ENCODE measurements around the gene HOXA5.

Gene HOXA5

GRCh38 chr7:27108390-27109127 is 34.9 kb downstream of the HOXA5 start:
- H3K4me1 ChIP-seq (ENCODE audit: control insufficient read depth, insufficient read depth, low read length), result peaks cover 3% of the 10 kb centered on the region
- H3K36me3 ChIP-seq (ENCODE audit: control insufficient read depth in 2 of 2, insufficient read depth in 1 of 2, low read length in 2 of 2), result peaks cover 11 to 25% of the 10 kb centered on the region in 2 experiments
- ChIA-PET POLR2A (interaction anchor here (0.6 to 3.2 kb wide), 4 partner anchors 11 to 418 kb away, joined by 3 to 31 read pairs (median 4); partner anchors contain the start of gene HOXA1), CTCF (interaction anchor here (1.8 kb wide), 1 partner anchor 35 kb away, joined by 5 read pairs; the partner anchor contains the start of gene HOXA5)
- TF ChIP-seq ZNF394 (tag by site-specific recombination; IDR thresholded peaks at IDR 0.05; ENCODE audit: borderline replicate concordance), result no peak
- H3K9me3 ChIP-seq (ENCODE audit: control insufficient read depth, insufficient read depth, low read depth, low read length), result no peaks in the 10 kb centered on the region
- no peak overlapping the region for H3K4me3 ChIP-seq (ENCODE audit: low read depth, low read length)
- no peak overlapping the region for H3K27ac ChIP-seq (ENCODE audit: extremely low read depth, low read depth, low read length)

- Histone ChIP-seq H3K9me3 (ENCODE audit: control insufficient read depth, insufficient read depth, low read depth, low read length) (no peaks in the 10 kb centered on the region), H3K4me1 (ENCODE audit: control insufficient read depth, insufficient read depth, low read length) (peaks cover 3% of the 10 kb centered on the region), H3K27ac (ENCODE audit: extremely low read depth, low read depth, low read length) (no peak overlapping the region), H3K4me3 (ENCODE audit: low read depth, low read length) (no peak overlapping the region), H3K36me3 (ENCODE audit: control insufficient read depth in 2 of 2, insufficient read depth in 1 of 2, low read length in 2 of 2) (peaks cover 11 to 25% of the 10 kb centered on the region in 2 experiments)
- ChIA-PET CTCF (interaction anchor here (1.8 kb wide), 1 partner anchor 36 kb away, joined by 5 read pairs; the partner anchor contains the start of gene HOXA5), POLR2A (interaction anchor here (0.6 to 0.8 kb wide), 2 partner anchors 11 to 418 kb away, joined by 3 to 4 read pairs; no protein-coding TSS in a partner anchor)
- TF ChIP-seq GLIS2 (tag by site-specific recombination; IDR thresholded peaks at IDR 0.05) (0 out of 2 replicates have a peak, but pooled peaks have one; percentile 30), ZBTB44 (tag by site-specific recombination; IDR thresholded peaks at IDR 0.05) (no peak), ZNF202 (tag by site-specific recombination; IDR thresholded peaks at IDR 0.05; ENCODE audit: borderline replicate concordance) (peak; percentile 71)
Observed at GRCh38 chr7:27107391-27108381, 35.8 kb downstream of the HOXA5 start.

GRCh38 chr7:27106901-27107240 is 36.6 kb downstream of the HOXA5 start:
- Histone ChIP-seq H3K9me3 (ENCODE audit: control insufficient read depth, insufficient read depth, low read depth, low read length) (no peaks in the 10 kb centered on the region), H3K4me3 (ENCODE audit: low read depth, low read length) (no peak overlapping the region), H3K36me3 (ENCODE audit: control insufficient read depth in 2 of 2, insufficient read depth in 1 of 2, low read length in 2 of 2) (peaks cover 11 to 25% of the 10 kb centered on the region in 2 experiments), H3K27ac (ENCODE audit: extremely low read depth, low read depth, low read length) (no peak overlapping the region), H3K4me1 (ENCODE audit: control insufficient read depth, insufficient read depth, low read length) (peaks cover under 1% of the 10 kb centered on the region)
- POLR2A ChIA-PET, result no interaction called here
- TF ChIP-seq IKZF3 (tag by site-specific recombination; IDR thresholded peaks at IDR 0.05) (no peak), INSM2 (tag by site-specific recombination; IDR thresholded peaks at IDR 0.05) (no peak), SP2 (tag by site-specific recombination; IDR thresholded peaks at IDR 0.05) (no peak), ZNF600 (tag by site-specific recombination; IDR thresholded peaks at IDR 0.05) (no peak), SP7 (tag by site-specific recombination; IDR thresholded peaks at IDR 0.05) (no peak)
- CTCF ChIA-PET, result no interaction called here

GRCh38 chr7:27106181-27106900 is 37.1 kb downstream of the HOXA5 start:
- Histone ChIP-seq H3K4me1 (ENCODE audit: control insufficient read depth, insufficient read depth, low read length) (no peaks in the 10 kb centered on the region; the same call in none of the 2 replicates), H3K4me3 (ENCODE audit: low read depth, low read length) (no peak overlapping the region), H3K9me3 (ENCODE audit: control insufficient read depth, insufficient read depth, low read depth, low read length) (no peaks in the 10 kb centered on the region), H3K27ac (ENCODE audit: extremely low read depth, low read depth, low read length) (no peak overlapping the region), H3K36me3 (ENCODE audit: control insufficient read depth in 2 of 2, insufficient read depth in 1 of 2, low read length in 2 of 2) (peaks cover 11 to 28% of the 10 kb centered on the region in 2 experiments)
- TF ChIP-seq PRDM6 (tag by site-specific recombination; IDR thresholded peaks at IDR 0.05) (0 out of 2 replicates have a peak, but pooled peaks have one; percentile 15), ZNF133 (tag by site-specific recombination; IDR thresholded peaks at IDR 0.05) (peak; percentile 30; the same call in 1 of the 2 replicates), KLF9 (tag by site-specific recombination; IDR thresholded peaks at IDR 0.05; ENCODE audit: low read depth) (no peak), SP7 (tag by site-specific recombination; IDR thresholded peaks at IDR 0.05) (no peak), ZNF23 (tag by site-specific recombination; IDR thresholded peaks at IDR 0.05; ENCODE audit: borderline replicate concordance) (no peak), ZNF792 (tag by site-specific recombination; IDR thresholded peaks at IDR 0.05) (no peak)
- CTCF ChIA-PET, result interaction anchor here (1.9 kb wide), 1 partner anchor 10 kb away, joined by 11 read pairs; the partner anchor contains the start of gene HOXA1
- POLR2A ChIA-PET, result interaction anchor here (2.0 kb wide), 1 partner anchor 10 kb away, joined by 8 read pairs; the partner anchor contains the start of gene HOXA1
